Stimulated activated CD8-positive, alpha-beta memory T cell treated with anti-CD3 and anti-CD28 coated beads, Interleukin-2, amount 100 ng/mL, for 1 hour (primary cell): ENCODE results near the gene SPDYE17.
"Not testable (repeated sequence)": the region's sequence is repeated elsewhere in the genome, so short reads cannot be mapped to it uniquely, and the experiment has no call there.

Source experiments
- DNase-seq, 2 donors: peaks; one replicate each; pipeline ENCODE4 v3.0.0-alpha.2; 2020; ENCODE audit warnings: low read depth in 2 of 2

The SPDYE17 gene

DNA sequence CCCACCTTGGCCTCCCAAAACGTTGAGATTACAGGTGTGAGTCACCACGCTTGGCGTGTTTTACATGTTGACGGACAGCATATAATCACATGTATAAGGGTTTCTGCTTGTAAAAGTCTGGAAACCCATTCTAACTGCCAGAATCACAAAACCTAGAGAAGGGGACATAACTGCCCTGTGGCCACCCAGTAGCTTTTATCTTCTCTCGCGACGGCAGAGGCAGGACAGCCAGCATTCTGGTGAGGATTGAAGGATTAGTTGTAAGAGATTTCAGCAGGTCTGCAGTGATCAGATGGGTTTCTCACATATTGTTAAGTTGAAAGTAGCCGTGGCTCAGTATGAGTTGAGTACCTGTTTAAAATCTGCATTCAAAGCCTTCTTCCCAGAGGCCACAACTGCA is 59.8 kb downstream of the SPDYE17 start:
- DNase-seq: not testable (repeated sequence)
